HAP-1 (cell line): Measurements from ENCODE around the gene SV2B.
A peak's percentile ranks its signal among the peaks of the same experiment; 100 is the strongest.
"Not testable (repeated sequence)": the region's sequence is repeated elsewhere in the genome, so short reads cannot be mapped to it uniquely, and the experiment has no call there.

Experiments
- DNase-seq, 2 experiments: peaks; one replicate each; pipeline ENCODE4 v3.0.0-alpha.2; 2016 to 2020; ENCODE audit warnings: low spot score in 2 of 2
- H3K27me3 ChIP-seq: fragments of 250-450 bp; sonication (Bioruptor Pico); 2 replicates; pipeline ENCODE4 v1.5.1; 2020; ENCODE audit warnings: low read depth, mild to moderate bottlenecking, moderate library complexity
- H3K36me3 ChIP-seq: fragments of 250-450 bp; sonication (Bioruptor Pico); replicated peaks from 2 replicates; pipeline ENCODE4 v1.5.1; 2020; ENCODE audit warnings: mild to moderate bottlenecking
- H3K4me1 ChIP-seq: fragments of 250-450 bp; sonication (Bioruptor Pico); 2 replicates; pipeline ENCODE4 v1.5.1; 2020; ENCODE audit warnings: mild to moderate bottlenecking
- H3K4me3 ChIP-seq: fragments of 250-450 bp; sonication (Bioruptor Pico); 2 replicates; pipeline ENCODE4 v1.5.1; 2020; ENCODE audit warnings: mild to moderate bottlenecking, moderate library complexity
- H3K9me3 ChIP-seq: fragments of 250-450 bp; sonication (Bioruptor Pico); 2 replicates; pipeline ENCODE4 v1.5.1; 2020; ENCODE audit warnings: mild to moderate bottlenecking, moderate library complexity
- in situ Hi-C: fragments of 300-500 bp; cut with MboI; formaldehyde crosslinking; loops from 3 replicates; pipeline ENCODE4 v1.14.3; 2020; ENCODE audit warnings: low sequenced_read_pairs, inconsistent platforms, mixed read lengths

SV2B gene

DNA sequence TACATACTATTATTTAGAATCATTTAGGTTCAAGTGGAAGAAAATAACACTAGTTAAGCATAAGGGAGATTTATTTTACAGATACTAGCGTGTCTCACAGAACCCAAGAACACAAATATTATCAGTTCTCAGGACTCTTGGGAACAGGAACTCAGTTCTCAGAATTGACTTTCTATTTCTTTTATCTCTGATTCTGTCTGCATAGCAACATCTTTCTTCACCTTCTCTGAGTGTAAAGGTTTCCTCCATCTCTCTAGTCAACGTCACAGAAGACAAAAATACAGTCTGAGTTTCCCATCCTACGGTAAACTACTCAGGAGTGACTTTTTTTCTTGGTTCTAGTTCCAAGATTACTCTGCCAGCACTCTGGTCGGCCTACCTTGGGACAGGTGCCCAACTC, 220.0 kb downstream of the SV2B start:
- in situ Hi-C loops = no loop called here
- Histone ChIP-seq H3K27me3 (no peaks in the 10 kb centered on the region), H3K9me3 (no peaks in the 10 kb centered on the region)

DNA sequence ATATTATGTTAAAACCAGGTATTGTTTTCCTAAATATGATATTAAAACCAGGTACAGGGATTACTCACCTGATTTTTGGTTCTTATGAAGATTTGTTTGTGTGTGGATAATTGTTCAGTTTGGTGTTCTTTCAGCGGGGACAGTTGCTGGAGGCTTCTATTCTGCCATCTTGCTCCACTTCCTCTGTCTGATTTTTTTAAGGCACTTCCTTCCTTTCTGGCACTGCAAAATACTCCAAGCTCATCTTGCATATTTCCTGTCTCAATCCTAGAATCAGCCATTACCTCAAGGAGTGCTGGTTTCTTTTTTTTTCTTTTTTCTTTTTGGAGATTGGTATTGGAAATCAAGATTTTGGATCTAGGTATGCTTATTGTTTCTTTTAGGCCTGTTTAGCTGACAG, 229.9 kb downstream of the SV2B start:
- no peak overlapping the region for H3K4me3 ChIP-seq
- no peak for DNase-seq
- peaks cover 2% of the 10 kb centered on the region; the same call in 1 of the 2 replicates for H3K27me3 ChIP-seq
- H3K36me3 ChIP-seq = no peaks in the 10 kb centered on the region
- H3K9me3 ChIP-seq = no peaks in the 10 kb centered on the region; the same call in 1 of the 2 replicates
- no peaks in the 10 kb centered on the region for H3K4me1 ChIP-seq
- in situ Hi-C loops = no loop called here

More for the DNA sequence above, 220.0 kb downstream of the SV2B start:
- H3K36me3 ChIP-seq = no peaks in the 10 kb centered on the region
- no peak overlapping the region for H3K4me3 ChIP-seq
- H3K4me1 ChIP-seq = no peaks in the 10 kb centered on the region
- DNase-seq = no peak

DNA sequence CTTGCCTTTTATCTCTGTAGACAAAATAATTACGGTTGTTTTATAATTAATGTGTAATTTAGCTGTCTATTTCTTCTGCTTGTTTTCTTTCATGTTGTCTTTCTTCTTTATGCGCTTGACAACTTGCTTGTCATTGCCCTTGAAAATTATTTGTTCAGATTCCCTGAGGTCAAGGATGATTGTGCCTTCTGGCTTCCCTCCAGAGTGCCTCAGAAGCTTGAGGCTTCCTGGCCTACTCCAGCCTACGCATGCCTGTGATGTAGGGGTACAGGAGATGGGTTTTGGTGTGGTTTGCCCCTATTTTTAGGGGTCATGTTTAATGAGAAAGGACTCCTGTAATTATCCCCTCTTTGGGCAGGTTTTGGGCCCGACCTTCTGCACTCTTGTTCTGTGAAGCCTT, 231.5 kb downstream of the SV2B start:
- Histone ChIP-seq H3K36me3 (no peaks in the 10 kb centered on the region), H3K9me3 (no peaks in the 10 kb centered on the region; the same call in 1 of the 2 replicates), H3K4me1 (no peaks in the 10 kb centered on the region), H3K27me3 (peaks cover 2% of the 10 kb centered on the region; the same call in 1 of the 2 replicates), H3K4me3 (no peak overlapping the region)
- in situ Hi-C loops = no loop called here
- no peak for DNase-seq

DNA sequence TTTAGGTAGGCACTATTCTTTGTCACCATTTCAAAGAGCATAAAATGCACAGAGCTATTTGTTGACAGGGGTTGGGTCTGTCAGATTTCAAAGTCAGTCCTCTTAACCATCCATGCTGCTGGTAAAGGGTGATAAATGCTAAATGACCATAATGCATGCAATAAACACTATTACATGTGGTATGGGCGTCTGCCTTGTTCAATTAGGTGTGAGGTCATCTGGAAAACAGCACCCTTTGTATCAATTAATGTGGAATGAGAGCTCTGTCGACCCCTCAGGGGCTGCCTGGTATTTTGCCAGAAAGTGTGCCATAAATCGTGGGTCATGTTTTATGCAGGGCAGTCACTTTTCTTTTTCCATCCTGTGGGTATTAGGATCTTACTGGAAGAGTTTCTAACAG, 235.6 kb downstream of the SV2B start:
- Histone ChIP-seq H3K4me1 (no peaks in the 10 kb centered on the region), H3K36me3 (no peaks in the 10 kb centered on the region), H3K27me3 (peaks cover 2% of the 10 kb centered on the region; the same call in 1 of the 2 replicates), H3K9me3 (no peaks in the 10 kb centered on the region), H3K4me3 (no peak overlapping the region)
- DNase-seq = no peak
- in situ Hi-C loops = no loop called here

DNA sequence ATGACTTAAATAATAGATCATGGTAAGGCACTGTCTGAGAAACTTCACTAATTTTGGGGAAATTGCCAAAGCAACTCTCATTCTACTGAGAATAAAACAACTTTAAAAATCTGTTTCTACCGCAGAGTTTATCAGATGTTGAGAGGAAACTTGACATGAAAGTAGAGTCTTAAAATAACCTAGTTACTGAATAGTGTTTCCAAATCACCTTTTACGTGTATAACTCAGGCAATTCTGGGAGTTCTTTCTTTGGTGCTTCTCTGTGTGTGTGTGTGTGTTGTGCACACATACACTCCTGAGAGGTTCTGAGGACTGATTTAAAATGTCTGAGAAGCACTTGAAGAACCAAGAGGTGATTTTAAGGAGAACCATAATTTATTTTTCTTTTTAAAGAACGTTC, 236.6 kb downstream of the SV2B start:
- in situ Hi-C loops = no loop called here
- H3K4me3 ChIP-seq = no peak overlapping the region
- H3K4me1 ChIP-seq = no peaks in the 10 kb centered on the region
- H3K9me3 ChIP-seq = no peaks in the 10 kb centered on the region
- H3K36me3 ChIP-seq = no peaks in the 10 kb centered on the region
- no peak for DNase-seq
- peaks cover 2% of the 10 kb centered on the region; the same call in 1 of the 2 replicates for H3K27me3 ChIP-seq

DNA sequence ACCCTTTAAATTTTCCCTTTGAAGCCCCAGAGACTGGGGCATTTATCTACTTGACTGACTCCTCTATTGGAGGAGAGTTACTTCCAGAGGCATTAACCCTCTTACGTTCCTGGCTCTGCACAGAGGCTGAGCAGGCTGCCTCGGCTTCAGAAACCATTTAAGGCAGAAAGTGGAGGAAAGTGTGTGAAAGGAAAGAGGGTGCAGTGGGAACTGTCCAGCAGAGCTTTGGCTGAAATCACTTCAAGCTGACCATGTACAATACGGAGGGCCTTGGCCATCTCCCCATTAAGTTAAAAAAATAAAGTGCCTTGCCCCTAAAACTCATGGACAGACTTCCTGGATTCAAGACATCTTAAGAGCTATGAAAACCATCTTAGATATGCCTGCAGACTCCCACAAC, 238.7 kb downstream of the SV2B start:
- Histone ChIP-seq H3K9me3 (no peaks in the 10 kb centered on the region), H3K4me3 (no peak overlapping the region), H3K36me3 (no peaks in the 10 kb centered on the region), H3K27me3 (no peaks in the 10 kb centered on the region), H3K4me1 (no peaks in the 10 kb centered on the region)
- in situ Hi-C loops = no loop called here
- DNase-seq = peak in 1 of 2 experiments; percentile 27

DNA sequence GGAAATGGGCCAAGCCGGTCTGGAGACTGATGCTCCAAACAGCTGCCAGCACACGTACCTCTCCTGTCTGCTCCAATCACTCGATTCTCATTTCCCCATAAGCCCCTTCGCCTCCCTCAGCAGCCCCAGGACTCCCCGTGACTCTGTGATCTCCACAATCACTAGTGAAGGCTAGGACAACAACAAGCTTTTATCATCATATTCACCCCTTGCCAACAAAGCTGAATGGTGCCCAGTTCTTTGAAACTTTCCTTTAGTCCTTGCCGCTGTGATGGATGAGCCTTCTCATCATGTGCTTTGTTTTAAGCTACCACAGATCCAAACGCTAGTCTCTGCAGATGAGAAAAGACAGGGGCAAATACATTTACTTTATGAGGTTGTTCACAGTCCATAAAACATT, 242.0 kb downstream of the SV2B start:
- no peaks in the 10 kb centered on the region for H3K36me3 ChIP-seq
- in situ Hi-C loops = no loop called here
- no peaks in the 10 kb centered on the region for H3K9me3 ChIP-seq
- H3K4me3 ChIP-seq = no peak overlapping the region
- no peaks in the 10 kb centered on the region for H3K4me1 ChIP-seq
- no peaks in the 10 kb centered on the region for H3K27me3 ChIP-seq
- no peak for DNase-seq

DNA sequence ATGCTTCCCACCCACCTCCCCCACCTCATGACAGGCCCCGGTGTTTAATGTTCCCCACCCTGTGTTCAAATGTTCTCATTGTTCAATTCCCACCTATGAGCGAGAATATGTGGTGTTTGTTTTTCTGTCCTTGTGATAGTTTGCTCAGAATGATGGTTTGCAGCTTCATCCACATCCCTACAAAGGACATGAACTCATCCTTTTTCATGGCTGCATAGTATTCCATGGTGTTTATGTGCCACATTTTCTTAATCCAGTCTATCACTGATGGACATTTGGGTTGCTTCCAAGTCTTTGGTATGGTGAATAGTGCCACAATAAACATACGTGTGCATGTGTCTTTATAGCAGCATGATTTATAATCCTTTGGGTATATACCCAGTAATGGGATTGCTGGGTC, 244.9 kb downstream of the SV2B start:
- in situ Hi-C loops, H3K9me3 ChIP-seq, H3K4me3 ChIP-seq, H3K4me1 ChIP-seq, H3K36me3 ChIP-seq, DNase-seq, H3K27me3 ChIP-seq: not testable (repeated sequence)

DNA sequence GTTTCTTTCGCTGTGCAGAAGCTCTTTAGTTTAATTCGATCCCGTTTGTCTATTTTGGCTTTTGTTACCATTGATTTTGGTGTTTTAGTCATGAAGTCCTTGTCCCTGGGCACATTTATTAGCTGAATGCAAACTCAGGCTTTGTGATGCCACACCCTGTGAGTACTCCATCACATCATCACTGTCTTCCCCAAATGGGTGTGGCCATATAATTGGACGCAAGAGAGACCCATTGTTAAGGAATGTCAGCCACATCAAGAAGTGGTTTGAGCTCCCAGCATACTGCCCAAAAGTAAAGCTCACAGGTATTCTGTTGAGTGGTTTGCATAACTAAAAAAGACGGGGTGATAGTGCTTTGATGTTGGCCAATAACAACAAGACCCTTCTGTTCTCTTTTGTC, 245.7 kb downstream of the SV2B start:
- Histone ChIP-seq H3K9me3 (no peaks in the 10 kb centered on the region), H3K27me3 (no peaks in the 10 kb centered on the region), H3K4me1 (no peaks in the 10 kb centered on the region), H3K4me3 (no peak overlapping the region), H3K36me3 (no peaks in the 10 kb centered on the region)
- in situ Hi-C loops = no loop called here
- no peak for DNase-seq

DNA sequence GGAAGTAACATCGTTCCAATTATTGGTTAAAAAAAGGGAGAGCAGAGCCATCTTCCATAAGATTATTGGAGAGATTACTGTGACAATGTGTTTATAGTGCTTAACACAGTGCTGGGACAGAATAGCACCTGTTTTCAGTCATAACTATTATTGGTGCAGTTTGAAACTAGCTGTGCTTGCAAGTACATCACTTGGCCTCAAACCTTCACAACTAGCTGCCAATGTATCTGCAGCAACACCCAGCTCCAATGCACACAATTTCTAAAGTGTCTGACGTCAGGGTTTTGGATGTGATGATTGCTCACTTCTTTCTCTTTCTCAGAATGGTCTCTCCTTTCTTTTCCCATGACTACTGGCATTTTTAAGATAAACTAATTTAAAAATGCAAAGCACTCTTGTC, 246.2 kb downstream of the SV2B start:
- in situ Hi-C loops = no loop called here
- DNase-seq = no peak
- H3K9me3 ChIP-seq = no peaks in the 10 kb centered on the region
- H3K36me3 ChIP-seq = no peaks in the 10 kb centered on the region
- H3K4me3 ChIP-seq = no peak overlapping the region
- H3K4me1 ChIP-seq = no peaks in the 10 kb centered on the region
- H3K27me3 ChIP-seq = no peaks in the 10 kb centered on the region

DNA sequence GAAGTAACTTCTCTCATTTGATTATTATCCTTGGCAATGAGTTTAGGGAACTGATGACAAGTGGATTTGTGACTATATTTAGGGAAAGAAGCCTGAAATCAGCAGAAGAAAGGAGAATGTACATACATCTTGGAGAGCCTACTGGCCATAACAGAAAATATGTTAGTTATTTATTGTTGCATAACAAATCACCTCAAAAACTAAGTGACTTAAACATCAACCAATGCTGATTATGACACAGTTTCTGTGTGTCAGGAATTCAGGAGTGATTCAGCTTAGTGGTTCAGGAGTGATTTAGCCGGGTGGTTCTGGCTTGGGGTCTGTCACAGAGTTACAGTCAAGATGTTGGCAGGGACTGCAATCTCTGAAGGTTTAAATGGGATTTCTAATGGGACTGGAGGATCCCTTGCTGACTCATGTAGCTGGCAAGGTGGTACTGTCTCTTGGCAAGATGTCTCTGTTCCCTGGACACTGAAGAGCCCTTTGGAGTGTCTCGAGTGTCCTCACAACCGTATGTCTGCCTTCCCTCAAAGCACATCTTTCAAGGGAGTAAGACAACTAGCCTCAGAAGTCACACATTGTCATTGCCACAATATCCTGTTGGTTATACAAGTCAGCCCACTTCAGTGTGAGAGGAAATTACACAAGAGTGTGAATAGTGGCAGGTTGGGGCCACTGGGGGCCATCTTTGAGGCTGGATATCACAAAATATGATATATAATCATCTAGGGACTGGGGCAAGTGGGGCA, 248.9 kb downstream of the SV2B start:
- no peak for DNase-seq
- Histone ChIP-seq H3K4me3 (no peak overlapping the region), H3K36me3 (no peaks in the 10 kb centered on the region), H3K27me3 (no peaks in the 10 kb centered on the region), H3K4me1 (no peaks in the 10 kb centered on the region), H3K9me3 (no peaks in the 10 kb centered on the region)
- in situ Hi-C loops = no loop called here
